Thyroid gland (tissue), 4 donors: Measurements from ENCODE around the gene PHACTR3. TPM values are rescaled to one million over a fixed set of nuclear protein-coding genes. Genes with fewer than 3 reads are reported as not detected.

ENCODE experiments used
- DNase-seq, 2 donors: peaks; one replicate each; pipeline ENCODE4 v3.0.0-alpha.2; 2019
- H3K27ac ChIP-seq, 3 donors: fragments of 200-600 bp; sonication (generic); 1 replicate in 2 of 3; 2 replicates in 1 of 3; pipeline ENCODE4 v1.5.1; 2016 to 2019; ENCODE audit warnings: mild to moderate bottlenecking in 1 of 3, moderate library complexity in 1 of 3
- H3K27me3 ChIP-seq: fragments of 200-600 bp; sonication (generic); one replicate; pipeline ENCODE4 v1.5.1; 2019
- H3K36me3 ChIP-seq, 2 donors: fragments of 200-600 bp; sonication (generic); one replicate each; pipeline ENCODE4 v1.5.1; 2016 to 2019
- H3K4me1 ChIP-seq, 2 donors: fragments of 200-600 bp; sonication (generic); one replicate each; pipeline ENCODE4 v1.5.1; 2017 to 2019
- H3K4me3 ChIP-seq, 3 donors: fragments of 200-600 bp; sonication (generic); replicated peaks in 1 of 3; 1 replicate in 2 of 3; 2 replicates in 1 of 3; pipeline ENCODE4 v1.5.1; 2016; ENCODE audit warnings: mild to moderate bottlenecking in 1 of 3
- H3K9me3 ChIP-seq: fragments of 200-600 bp; sonication (generic); one replicate; pipeline ENCODE4 v1.5.1; 2017
- POLR2A ChIP-seq, 2 donors: fragments of 450-650 bp; IDR thresholded peaks; one replicate each; pipeline ENCODE4 v1.6.1; 2017; ENCODE audit warnings: antibody characterized with exemption in 2 of 2, mild to moderate bottlenecking in 2 of 2, moderate library complexity in 1 of 2
- WGBS, 2 donors: methylation state at CpG; one replicate each; pipeline ENCODE4 v1.1.5; 2017; 5-methylcytosine and 5-hydroxymethylcytosine counted together
- intact Hi-C: fragments of 100-400 bp; cut with DNase I; formaldehyde crosslinking; loops from one replicate; pipeline ENCODE4 v1.15.1; 2023
- total RNA-seq, 4 donors: library from RNA; depleted of rRNA; stranded (reverse); fragments of >200 nt; gene quantifications; one replicate each; pipeline ENCODE4 v1.2.3, GENCODE V29; 2016
- TF ChIP-seq, protein P1 (sequence below), 6 experiments: fragments of 200-600 bp in 3 of 6; fragments of 450-650 bp in 3 of 6; sonication (generic) in 3 of 6; IDR thresholded peaks; one replicate each; pipeline ENCODE4 v1.5.1; 2016 to 2019; ENCODE audit warnings: antibody characterized with exemption in 6 of 6, mild to moderate bottlenecking in 2 of 6, inconsistent platforms in 1 of 6, moderate library complexity in 1 of 6

The PHACTR3 gene
- total RNA-seq, 4 donors from 2014 or later = 2.4 TPM; not detected in 3

DNA sequence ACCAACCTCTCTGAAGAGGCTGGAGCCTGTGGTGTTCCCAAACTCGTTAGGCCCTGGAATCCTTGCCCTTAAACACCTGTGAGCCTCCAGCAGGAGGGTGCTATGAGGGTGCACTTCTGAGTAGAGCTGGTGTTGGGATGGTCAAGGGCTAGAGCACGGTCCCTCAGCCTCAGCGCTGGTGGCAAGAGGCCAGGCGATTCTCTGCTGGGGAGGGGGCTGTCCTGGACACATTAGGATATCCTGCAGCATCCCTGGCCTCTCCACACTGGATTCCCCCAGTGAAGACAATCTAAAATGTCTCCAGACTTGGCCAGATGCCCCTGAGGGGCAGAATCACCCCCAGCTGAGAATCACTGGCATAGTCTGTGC, 171.3 kb downstream of the PHACTR3 start:
- no peak overlapping the region for H3K27ac ChIP-seq
- 63 to 85% methylated on average over 2 to 3 of the region's 4 CpGs for WGBS, 2 donors
- no peak for DNase-seq

DNA sequence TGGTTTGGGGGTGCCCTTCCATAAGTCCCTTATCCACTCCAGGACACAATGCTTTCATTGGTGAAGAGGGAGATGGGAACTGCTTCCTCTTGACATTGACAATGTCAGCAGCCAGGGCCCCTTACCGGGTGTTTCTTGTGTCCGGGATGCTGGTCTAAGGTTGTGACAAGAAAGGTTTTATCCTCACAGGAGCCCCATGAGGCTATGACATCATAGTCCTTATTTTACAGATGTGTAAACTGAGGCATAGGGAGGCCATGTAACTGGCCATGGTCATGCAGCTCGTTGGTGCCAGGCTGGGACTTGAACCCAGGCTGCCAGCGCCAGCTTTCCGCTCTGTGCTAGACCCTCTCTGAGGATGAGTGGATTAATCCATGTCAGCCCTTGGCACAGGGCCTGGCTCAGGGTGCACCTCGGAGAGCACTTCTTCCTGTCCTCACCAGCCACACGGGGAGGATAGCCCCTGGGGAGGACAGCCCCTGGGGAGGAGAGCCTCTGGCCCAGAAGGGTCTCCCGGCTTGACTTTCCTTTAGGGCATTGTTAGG, 171.8 kb downstream of the PHACTR3 start:
- H3K36me3 ChIP-seq = no peaks in the 10 kb centered on the region
- 41 to 56% methylated on average over 5 to 8 of the region's 8 CpGs for WGBS, 2 donors
- DNase-seq = no peak
- H3K27ac ChIP-seq = no peak overlapping the region
- no peaks in the 10 kb centered on the region for H3K9me3 ChIP-seq
- H3K27me3 ChIP-seq = no peaks in the 10 kb centered on the region
- H3K4me3 ChIP-seq = no peak overlapping the region
- peaks cover 0 to 3% of the 10 kb centered on the region in 2 donors for H3K4me1 ChIP-seq
- intact Hi-C loops = no loop called here
- no peak for TF ChIP-seq POLR2A (IDR thresholded peaks at IDR 0.05)
- TF ChIP-seq, protein P1, sequence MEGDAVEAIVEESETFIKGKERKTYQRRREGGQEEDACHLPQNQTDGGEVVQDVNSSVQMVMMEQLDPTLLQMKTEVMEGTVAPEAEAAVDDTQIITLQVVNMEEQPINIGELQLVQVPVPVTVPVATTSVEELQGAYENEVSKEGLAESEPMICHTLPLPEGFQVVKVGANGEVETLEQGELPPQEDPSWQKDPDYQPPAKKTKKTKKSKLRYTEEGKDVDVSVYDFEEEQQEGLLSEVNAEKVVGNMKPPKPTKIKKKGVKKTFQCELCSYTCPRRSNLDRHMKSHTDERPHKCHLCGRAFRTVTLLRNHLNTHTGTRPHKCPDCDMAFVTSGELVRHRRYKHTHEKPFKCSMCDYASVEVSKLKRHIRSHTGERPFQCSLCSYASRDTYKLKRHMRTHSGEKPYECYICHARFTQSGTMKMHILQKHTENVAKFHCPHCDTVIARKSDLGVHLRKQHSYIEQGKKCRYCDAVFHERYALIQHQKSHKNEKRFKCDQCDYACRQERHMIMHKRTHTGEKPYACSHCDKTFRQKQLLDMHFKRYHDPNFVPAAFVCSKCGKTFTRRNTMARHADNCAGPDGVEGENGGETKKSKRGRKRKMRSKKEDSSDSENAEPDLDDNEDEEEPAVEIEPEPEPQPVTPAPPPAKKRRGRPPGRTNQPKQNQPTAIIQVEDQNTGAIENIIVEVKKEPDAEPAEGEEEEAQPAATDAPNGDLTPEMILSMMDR (IDR thresholded peaks at IDR 0.05) = no peak

More for the DNA sequence above, 171.3 kb downstream of the PHACTR3 start:
- Histone ChIP-seq H3K36me3 (no peaks in the 10 kb centered on the region), H3K4me3 (no peak overlapping the region), H3K27me3 (no peaks in the 10 kb centered on the region), H3K4me1 (peaks cover 0 to 3% of the 10 kb centered on the region in 2 donors), H3K9me3 (no peaks in the 10 kb centered on the region)
- intact Hi-C loops = no loop called here
- TF ChIP-seq, protein P1 (IDR thresholded peaks at IDR 0.05) = no peak
- TF ChIP-seq POLR2A (IDR thresholded peaks at IDR 0.05) = no peak

DNA sequence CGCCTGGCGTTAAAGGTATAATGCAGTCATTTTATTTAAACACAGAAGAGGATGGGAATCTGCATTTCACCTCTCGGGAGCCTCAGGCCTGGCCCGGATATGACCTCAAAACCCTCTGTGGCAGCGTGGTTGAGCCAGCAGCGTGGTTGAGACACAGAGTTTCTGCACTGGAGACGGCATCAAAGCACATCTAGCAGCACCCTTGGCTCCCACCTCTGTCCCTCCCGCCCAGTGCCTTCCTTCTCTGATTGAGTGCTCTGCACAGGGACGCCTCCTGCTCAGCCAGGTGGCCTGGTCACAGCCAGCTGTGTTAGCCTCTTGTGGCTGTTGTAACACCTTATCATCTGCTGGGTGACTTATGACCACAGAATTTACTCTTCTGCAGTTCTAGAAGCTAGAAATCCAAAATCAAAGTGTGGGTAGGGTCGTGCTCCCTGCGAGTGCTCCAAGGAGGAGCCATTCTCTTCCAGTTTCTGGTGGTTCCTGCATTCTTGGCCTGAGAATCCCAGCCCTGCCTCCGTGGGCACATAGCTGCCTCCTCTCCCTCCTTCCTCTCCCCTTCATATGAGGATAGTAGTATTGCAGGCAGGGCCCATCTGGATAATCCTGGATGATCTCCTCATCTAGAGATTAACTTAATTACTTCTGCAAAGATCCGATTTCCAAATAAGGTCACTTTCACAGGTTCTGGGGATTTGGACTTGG, 172.4 kb downstream of the PHACTR3 start:
- Histone ChIP-seq H3K9me3 (no peaks in the 10 kb centered on the region), H3K36me3 (no peaks in the 10 kb centered on the region), H3K4me3 (no peak overlapping the region), H3K27me3 (no peaks in the 10 kb centered on the region), H3K27ac (no peak overlapping the region), H3K4me1 (peaks cover 0 to 3% of the 10 kb centered on the region in 2 donors)
- TF ChIP-seq, protein P1 (IDR thresholded peaks at IDR 0.05) = no peak
- TF ChIP-seq POLR2A (IDR thresholded peaks at IDR 0.05) = no peak
- no peak for DNase-seq
- intact Hi-C loops = no loop called here
- 81 to 84% methylated on average over 13 of the region's 13 CpGs for WGBS, 2 donors

DNA sequence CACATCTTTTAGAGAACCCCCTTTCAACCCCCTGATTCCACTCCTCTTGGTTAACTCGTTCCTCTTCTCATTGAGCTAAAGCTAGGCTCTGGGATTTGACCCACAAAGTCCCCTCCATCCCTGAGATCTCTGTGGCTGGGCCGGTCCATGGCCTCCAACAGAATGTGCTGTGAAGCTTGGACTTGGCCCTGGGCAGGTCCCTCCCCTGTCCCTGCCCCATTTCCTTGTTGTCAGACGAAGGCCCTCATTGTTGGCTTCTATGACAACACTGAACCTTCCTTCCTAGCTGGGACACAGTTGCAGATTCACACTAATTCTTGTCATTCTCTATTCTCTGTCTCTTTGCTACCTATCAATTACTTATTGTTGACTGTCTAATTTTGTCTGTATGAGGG, 173.0 kb downstream of the PHACTR3 start:
- Histone ChIP-seq H3K4me3 (no peak overlapping the region), H3K9me3 (no peaks in the 10 kb centered on the region), H3K27ac (no peak overlapping the region), H3K4me1 (peaks cover 0 to under 1% of the 10 kb centered on the region in 2 donors), H3K27me3 (no peaks in the 10 kb centered on the region), H3K36me3 (no peaks in the 10 kb centered on the region)
- intact Hi-C loops = no loop called here
- no peak for DNase-seq
- TF ChIP-seq, protein P1 (IDR thresholded peaks at IDR 0.05) = no peak
- no peak for TF ChIP-seq POLR2A (IDR thresholded peaks at IDR 0.05)
- 70 to 83% methylated on average over 3 of the region's 3 CpGs for WGBS, 2 donors

DNA sequence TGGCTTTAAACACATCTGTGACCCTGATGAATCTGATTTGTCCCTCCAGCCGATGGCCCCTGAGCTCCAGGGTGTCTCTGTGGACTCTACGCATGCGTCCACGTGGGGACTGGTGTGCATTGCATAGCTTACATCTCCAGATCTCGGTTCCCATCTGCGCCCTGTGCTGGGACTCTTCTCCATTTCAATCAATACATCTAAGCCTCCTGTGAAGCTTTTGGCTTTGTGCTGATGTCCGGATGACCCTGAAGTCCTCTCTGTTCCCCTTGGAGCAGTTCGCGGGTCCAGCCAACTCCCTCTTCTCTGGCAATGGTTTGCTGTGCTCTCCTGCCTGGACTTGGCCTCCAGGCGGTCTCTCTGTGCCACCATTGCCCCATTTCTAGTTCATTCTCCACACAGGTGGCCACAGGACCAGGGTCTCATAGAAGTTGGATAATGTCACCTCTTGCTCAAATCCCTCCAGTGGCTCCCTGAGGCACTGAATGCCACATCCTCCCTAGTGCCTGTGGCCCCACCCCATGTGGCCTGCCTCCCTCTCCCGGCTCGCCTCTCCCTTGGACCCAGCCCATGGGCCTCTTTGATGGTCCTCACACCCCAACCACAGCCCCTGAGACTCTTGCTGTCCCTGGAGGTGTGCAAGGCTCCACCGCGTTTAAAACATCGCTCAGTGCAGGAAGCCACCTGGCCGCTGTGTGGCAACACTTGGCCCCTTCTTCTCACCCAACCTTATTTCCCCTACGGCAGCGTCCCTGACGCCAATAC, 173.7 kb downstream of the PHACTR3 start:
- Histone ChIP-seq H3K27me3 (no peaks in the 10 kb centered on the region), H3K27ac (no peak overlapping the region), H3K4me3 (no peak overlapping the region), H3K36me3 (no peaks in the 10 kb centered on the region), H3K9me3 (no peaks in the 10 kb centered on the region), H3K4me1 (no peaks in the 10 kb centered on the region)
- no peak for DNase-seq
- 80 to 88% methylated on average over 19 of the region's 19 CpGs for WGBS, 2 donors
- intact Hi-C loops = no loop called here
- no peak for TF ChIP-seq POLR2A (IDR thresholded peaks at IDR 0.05)
- TF ChIP-seq, protein P1 (IDR thresholded peaks at IDR 0.05) = no peak
